HG02588 (cell line): Measurements from ENCODE around the gene SH3RF2.

ENCODE experiments used
- ATAC-seq: cut with Tn5 transposase; IDR thresholded peaks from one replicate; pipeline ENCODE4 v1.9.1; 2021; ENCODE audit warnings: mild to moderate bottlenecking, moderate library complexity; ENCODE audit not compliant: unreplicated experiment

SH3RF2 gene

DNA sequence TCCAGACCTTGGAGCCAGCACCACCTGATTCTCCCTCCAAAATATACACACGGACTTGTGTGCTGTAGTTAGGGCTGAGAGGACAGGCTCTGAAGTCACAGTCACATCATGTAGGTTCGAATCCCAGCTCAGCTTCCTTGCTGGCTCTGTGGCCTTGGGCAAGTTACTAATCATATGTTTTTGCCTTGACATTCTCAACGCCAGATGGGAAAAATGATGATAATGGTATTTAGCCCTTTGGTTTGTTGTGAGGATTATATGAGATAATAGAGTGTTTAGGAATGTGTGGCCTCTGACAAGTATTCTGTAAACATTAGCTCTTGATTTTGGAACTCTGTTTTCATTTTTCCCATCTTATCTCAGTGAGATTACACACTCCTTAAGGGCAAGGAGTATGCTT lies 96.5 kb downstream of the SH3RF2 start:
- no peak for ATAC-seq

DNA sequence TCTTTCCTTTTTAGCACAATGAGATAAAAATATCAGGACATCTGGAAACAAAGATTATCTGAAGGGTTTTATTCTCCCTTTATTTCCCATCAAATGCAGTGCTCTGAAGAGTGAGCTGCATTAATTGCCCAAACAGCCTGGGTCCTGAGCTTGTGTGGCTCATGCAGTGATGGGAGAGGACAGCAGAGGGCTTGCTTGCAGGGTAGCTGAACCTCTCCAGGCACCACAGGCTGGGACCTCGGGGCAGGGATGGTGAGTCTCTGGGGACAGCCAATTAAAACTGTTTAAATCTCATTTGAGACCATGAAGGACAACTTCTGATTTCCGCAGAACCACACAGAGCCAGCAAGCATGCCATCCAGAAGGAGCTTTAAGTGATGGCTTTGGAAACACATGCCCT lies 97.7 kb downstream of the SH3RF2 start:
- no peak for ATAC-seq

DNA sequence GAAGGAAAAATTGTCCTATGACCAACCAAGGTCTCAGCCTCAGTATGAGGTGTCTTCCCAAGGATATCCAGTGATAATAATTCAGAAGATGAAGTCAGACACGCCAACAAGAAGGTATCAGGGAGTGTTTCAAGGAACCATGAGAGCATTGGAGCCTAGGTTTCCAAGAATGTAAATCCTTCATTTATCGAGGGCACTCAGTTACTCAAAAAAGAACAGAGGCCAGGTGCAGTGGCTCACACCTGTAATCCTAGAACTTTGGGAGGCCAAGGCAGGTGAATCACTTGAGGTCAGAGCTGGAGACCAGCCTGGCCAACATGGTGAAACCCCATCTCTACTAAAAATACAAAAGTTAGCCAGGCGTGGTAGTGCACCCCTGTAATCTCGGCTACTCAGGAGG lies 98.2 kb downstream of the SH3RF2 start:
- ATAC-seq = no peak

DNA sequence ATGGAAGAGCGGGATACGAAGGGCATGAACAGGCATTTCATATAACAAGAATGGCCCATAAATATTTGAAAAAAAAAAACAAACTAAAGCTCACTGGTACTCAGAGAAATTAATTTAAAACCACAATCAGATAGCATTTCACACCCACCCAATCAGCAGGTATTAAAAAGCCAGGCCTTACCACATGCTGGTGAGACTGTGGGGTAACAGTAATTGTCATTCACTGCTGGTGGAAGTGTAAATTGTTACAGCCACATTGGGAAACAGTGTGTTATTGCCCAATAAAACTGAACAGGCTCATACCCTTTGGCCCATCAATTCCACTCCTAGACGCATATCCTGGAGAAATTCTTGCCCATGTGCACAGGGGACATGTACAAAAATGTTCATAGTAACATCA lies 103.0 kb downstream of the SH3RF2 start:
- no peak for ATAC-seq

DNA sequence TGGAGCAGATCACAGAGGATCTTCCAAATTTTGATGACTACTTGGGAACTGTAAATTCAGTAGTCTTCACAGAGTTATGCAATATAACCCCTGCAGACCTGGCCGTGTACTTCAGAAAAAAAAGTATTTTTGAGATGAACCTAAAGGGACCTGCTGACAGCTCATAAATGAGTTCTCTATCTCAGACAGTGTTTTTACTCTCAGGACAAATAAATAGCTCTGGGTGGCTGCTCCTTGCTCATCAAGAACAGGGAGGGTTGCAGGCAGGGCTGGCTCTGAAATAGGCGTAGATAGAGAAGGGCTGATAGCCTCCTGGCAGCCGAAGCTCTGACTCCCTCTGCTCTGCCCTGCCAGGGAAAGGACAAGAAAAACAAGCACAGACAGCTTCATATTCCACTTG lies 104.1 kb downstream of the SH3RF2 start:
- ATAC-seq = no peak

DNA sequence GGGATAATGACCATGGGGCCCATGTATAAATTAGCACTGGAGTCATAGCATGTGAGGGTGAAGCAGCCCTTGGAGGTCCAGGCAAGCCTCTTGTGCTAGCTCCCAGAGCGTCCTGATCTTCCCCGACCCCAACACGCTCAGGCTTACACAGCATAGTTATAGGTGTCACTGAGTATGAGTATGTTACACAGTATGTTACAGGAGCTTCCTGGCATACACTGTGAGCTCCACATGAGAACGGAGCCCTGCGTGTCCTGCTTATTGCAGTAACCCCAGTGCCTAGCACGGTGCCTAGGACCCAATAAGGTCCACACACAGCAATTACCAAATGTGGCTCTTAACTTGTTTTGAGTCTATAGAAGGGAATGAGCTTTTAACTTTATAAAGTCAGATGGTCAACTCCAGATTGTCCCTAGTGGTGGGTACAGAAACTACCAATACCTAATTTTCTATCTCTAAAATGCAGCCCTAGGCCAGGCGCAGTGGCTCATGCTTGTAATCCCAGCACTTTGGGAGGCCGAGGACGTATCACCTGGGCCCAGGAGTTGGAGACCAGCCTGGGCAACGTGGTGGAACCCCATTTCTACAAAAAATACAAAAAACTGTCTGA lies 104.9 kb downstream of the SH3RF2 start:
- no peak for ATAC-seq

DNA sequence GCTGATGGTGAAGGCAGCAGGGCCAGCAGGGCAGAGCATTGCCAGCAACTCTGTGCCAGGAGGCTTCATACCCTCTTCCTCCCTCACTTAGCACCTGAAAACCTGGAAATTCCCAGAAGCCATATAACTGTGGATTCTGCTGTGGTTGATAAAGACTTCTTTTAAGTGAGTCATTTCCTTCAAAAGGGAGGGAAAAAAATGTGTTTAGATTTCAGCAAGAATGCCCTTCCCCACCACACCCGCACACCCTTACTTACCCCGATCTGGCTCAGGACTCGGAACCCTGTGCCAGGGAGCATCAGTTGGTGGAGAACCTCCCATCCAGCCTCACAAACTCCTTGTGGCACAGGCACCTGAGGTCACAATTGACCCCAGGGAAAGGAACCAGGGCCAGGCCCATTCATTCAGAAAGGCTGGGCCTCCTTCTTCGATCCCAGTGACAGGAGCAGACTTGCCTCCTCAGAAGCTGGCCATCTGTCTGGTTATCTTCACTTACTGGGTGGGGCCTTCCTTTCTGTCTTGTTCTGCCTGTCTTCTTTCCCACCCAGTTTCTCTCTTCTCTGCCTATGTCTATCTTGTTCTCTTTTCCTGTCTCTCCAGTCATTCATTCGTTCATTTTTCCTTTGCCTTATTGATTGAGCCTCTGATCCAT lies 106.4 kb downstream of the SH3RF2 start:
- ATAC-seq = no peak

DNA sequence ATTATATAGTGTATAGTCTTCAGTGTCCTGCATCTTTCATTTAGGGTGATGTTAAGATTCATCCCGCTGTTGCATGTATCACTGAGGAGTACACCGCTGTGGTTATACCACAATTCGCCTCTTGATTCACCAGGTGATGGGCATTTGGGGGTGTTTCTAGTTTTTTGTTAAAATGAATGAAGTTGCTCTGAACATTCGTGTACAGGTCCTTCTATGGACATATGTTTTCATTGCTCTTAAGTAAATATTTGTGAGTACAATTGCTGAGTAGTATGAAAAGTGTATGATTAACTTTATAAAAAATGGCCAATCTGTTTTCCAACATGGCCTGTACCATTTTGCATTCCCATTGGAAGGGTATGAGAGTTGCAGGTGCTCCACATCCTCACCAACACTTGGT lies 107.3 kb downstream of the SH3RF2 start:
- ATAC-seq = no peak

DNA sequence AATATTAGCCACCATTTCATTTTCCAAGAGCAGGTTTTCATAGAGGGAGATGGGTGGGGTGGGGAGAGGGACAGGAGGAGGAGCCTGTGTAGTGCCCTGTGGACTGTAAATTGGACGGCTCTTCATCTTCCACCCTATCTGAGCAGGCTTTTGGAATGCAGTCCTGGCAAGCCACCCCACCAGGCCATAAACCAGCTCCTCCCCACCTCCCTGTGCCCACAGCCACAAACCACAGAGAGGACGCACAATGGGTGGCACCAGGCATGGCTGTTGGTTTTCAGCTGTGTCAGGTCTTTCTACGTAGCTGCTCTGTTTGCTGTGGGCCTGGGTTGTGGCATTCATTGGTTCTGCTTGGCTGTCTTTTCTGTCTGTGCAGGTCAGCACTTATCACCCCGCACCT lies 111.0 kb downstream of the SH3RF2 start:
- ATAC-seq = no peak

DNA sequence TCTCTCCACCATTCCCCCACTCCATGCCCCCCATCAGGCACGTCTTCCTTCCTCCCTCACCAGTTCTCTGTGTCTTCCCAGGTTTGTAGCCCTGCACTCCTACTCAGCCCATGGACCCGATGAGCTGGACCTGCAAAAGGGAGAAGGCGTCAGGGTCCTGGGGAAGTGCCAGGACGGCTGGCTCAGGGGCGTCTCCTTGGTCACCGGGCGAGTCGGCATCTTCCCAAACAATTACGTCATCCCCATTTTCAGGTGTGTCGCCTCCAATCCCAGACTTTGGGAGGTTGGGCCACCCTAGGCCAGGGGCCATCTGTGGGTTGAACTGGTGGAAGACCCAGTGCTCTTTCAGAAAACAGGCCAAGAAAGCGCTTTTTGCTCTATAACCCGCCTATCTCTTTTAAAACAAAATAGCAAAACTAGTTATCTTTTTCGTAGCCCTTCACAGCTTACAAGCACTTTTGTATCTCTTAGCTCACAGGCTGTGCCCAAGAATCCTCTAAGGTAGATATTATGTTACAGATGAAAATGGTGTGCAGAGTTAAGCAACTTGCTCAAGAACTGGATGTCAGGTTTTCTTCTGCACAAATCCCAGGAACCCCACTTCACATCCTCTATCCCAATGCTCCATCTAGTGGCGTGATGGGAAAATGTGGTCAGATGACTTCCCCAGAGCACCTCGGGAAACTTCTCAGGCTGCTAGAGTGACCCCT lies 112.8 kb downstream of the SH3RF2 start:
- ATAC-seq = no peak

DNA sequence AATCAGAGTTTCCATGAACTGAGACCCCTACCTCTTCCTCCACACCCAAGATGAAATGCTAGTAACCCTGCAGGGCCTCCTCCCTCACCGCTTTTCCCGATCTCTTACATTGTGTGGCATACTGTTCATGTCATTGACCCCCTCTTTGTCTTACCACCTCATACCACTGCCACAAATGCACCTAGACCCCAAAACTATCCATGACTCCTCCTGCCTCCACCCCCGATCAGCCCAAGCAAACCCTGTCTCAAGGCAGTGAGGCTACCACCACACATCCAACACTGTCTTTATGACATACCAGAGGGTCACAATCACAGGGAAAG lies 113.3 kb downstream of the SH3RF2 start:
- no peak for ATAC-seq

DNA sequence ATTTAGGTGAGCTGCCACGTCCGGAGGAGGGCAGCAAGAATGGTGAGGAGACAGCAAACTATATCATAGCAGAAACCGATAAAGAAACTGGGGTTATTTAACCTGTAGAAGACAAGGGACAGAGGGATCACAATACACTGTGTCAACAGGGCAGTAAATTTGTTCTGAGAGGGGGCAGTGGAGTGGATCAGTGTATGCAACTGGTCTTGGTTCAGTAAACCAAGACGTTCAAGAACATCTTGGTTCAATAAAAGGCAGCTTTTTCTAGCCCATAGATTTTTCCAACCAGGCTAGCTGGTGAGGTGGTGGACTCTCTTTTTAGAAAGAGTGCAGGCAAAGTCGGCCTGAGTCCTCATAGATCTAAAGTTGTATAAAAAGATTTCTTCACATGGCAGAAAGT lies 113.7 kb downstream of the SH3RF2 start:
- no peak for ATAC-seq

DNA sequence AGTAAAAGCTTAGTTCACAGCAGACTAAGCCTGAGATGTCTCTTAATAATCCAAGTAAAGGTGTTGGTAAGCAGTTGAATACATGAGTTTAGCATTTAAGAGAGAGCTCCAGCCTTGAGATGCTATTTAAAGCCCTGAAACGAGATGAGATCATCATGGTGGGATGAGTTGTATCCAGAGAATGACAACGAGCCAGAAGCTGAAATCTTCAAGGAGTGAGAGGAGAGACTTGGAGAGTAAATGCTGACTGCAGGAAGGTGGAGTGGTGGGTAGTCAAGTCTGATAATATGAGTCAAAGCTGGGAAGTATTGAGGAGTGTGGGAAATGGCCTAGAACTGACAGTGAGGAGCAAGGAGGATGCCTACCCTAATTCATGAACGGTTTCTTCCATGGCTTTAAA lies 115.3 kb downstream of the SH3RF2 start:
- ATAC-seq = no peak

DNA sequence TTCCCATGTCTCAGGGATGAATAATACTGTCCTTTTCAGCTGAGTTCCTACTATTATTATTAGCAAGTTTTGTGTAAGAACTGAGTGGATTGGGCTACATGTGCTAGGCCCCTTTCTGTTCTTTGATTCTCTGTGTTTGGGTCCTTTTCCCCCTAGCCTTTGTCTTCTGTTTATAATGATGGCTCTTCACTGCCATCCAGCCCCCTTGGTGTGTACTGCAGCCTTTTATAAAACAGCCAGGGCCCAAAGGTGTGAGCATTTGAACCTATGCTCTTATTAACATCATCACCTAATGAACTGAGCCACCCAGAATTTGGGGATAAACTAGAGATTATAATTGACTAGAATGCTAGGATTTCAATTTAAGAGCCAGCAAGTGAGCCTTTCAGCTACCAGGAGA lies 116.4 kb downstream of the SH3RF2 start:
- no peak for ATAC-seq

DNA sequence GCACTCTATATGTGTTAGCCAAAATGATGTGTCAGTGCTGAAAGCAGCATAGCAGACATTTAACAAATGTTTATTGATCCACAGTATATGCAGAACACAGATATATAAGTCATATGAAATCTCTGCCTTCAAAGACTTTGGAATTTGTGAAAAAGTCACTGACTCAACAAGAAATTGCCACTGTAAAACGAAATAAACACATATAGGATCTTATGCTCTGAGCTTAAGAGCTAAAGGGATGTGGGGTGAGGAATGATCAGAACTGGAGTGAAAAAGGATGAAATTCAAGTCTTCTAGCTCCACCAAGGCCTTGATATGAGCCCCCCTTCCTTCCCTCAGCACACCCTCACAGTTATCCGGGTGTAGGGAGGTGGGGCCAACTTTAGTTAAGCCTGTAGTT lies 119.1 kb downstream of the SH3RF2 start:
- ATAC-seq = no peak

DNA sequence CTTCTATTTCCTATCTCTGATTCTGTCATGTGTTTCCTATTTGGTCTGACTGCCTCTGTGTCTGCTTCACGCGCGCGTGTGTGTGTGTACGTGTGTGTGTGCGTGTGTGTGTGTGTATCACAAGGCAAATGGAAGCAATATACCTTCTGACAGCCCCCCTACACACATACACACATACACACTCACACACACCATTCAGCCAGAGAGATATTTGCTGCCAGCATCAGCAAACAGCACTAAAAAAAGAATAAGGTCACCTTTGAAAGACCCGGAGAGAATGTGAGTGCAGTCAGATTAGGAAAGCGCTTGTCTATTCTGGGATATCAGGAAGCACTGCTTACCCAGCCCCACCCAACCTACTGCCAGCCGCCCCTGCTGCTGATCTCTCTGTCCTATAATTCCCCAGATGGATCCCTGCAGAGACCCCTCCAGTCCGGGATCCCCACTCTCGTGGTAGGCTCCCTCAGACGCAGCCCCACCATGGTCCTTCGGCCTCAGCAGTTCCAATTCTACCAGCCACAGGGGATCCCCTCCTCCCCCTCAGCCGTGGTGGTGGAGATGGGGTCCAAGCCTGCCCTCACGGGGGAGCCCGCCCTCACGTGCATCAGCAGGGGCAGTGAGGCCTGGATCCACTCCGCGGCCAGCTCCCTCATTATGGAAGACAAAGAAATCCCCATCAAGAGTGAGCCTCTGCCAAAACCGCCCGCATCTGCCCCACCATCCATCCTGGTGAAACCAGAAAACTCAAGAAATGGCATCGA lies 123.3 kb downstream of the SH3RF2 start:
- ATAC-seq = no peak

DNA sequence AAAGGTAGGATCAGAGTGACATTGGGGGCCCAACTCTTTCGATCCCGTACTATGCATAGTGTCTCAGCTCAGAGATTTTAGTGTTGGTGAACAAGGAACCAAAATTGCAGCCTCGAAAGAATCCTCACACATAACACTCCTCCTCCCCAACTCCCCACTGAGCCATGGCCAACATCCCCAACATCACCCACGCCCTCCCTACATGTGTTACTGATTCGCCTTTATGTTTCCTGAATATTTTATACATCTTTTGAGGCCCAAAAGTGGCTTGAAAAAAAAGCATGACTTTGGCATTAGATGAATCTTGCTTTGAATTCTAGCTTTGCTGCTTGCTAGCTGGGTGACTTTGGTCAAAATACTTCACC lies 123.8 kb downstream of the SH3RF2 start:
- no peak for ATAC-seq

DNA sequence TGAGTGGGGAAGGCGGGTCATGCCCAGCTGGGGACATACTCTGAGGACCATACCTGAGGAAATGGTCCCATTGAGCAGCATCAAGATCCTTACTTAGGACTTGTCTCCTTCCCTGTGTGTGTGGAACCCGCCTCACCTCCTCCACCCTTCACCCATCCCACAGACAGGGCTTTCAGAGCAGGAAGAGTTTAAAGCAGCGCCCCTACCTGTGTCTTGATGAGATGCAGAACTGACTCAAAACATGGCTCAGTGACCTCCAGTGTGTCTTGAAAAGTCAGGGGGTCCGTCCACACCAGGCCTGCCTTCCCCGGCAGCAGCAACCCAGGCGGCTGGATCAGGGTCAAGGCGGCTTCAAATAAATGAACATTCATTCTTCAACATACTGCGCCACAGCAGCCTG lies 130.6 kb downstream of the SH3RF2 start:
- ATAC-seq = no peak

DNA sequence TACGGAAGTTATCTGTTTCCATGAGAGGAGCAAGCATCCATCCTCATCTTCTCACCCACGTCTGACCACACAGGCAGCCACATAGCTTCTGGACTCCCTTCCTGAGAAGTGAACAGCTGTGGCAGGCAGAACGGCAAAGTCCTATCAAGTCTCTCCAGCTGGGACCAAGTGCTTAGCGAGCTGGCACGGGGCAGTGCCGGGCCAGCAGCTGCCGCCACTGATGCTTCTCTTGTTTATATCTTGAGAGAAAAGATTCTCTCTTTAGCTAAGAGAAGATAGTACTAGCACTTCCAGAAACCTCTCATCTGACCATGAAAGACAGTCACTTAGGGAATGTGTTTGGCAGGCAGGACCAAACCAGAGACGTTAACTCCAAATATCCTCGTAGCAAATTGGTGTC lies 131.8 kb downstream of the SH3RF2 start:
- ATAC-seq = no peak

DNA sequence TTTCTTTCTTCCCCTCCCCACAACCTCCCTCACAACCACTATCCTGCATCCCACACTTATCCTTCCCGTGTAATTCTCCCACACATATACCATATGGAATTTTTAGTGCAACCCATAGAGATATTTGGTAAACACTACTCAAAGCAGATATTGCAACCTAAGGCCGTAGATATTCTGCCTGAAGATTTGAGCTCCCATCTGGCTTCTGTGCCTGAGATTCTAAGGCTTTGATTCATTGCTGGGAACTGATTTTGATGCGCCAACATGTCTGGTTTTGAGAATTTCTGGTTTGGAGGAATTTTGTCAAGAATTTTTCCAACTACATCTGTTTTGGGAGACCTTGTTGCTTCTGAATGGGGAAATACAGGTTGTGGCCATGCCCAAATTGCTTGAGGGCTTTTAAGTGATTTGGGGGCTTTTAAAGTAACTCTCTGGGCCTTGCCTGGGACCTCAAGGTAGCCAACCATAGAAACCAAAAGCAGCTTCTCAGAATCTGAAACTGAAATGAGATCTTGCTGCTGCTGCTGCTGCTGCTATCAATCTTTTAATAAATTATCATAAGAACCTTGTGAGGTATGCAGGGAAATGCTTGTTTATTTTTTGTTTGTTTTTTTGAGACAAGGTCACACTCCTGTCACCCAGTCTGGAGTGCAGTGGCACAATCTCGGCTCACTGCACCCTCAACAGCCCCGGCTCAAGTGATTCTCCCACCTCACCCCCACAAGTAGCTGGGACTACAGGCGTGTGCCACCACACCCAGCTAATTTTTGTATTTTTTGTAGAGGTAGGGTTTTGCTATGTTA lies 132.8 kb downstream of the SH3RF2 start:
- ATAC-seq = no peak

DNA sequence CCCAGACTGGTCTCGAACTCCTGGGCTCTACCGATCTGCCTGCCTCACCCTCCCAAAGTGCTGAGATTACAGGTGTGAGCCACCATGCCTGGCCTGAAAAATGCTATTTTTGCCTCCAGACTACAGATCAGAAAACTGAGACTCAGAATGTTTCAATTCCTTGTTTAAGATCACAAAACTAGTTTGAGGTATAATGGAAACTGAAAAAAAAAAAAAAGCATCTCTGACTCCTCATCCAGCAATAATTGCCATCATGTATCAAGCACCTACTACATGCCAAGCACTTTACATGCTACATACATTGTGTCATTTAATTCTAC lies 133.4 kb downstream of the SH3RF2 start:
- ATAC-seq = no peak
